SK-N-SH treated with all-trans-retinoic acid at 6 μM for 48 hours (cell line): ENCODE results near the gene B4GALNT4.

Experiments
- ATAC-seq: fragments of 200-7000 bp; cut with Tn5 transposase; 3 replicates; pipeline ENCODE4 v1.9.1; 2020; ENCODE audit warnings: mild to moderate bottlenecking, moderate library complexity
- ARNTL ChIP-seq: fragments of 450-650 bp; formaldehyde crosslinking; IDR thresholded peaks from 2 replicates; pipeline ENCODE4 v1.5.0; 2020; ENCODE audit warnings: low read depth, mild to moderate bottlenecking, moderate library complexity, borderline replicate concordance
- BACH2 ChIP-seq: fragments of 250-450 bp; sonication (Bioruptor Pico); IDR thresholded peaks from 2 replicates; pipeline ENCODE4 v1.9.0; 2021; ENCODE audit warnings: mild to moderate bottlenecking, borderline replicate concordance
- ESRRG ChIP-seq: fragments of 250-450 bp; sonication (Bioruptor Pico); IDR thresholded peaks from 2 replicates; pipeline ENCODE4 v1.6.1; 2021; ENCODE audit warnings: mild to moderate bottlenecking
- GLIS3 ChIP-seq: fragments of 250-450 bp; sonication (Bioruptor Pico); IDR thresholded peaks from 2 replicates; pipeline ENCODE4 v1.5.0; 2020; ENCODE audit warnings: mild to moderate bottlenecking, moderate library complexity
- ISL1 ChIP-seq: fragments of 250-450 bp; sonication (Bioruptor Pico); IDR thresholded peaks from 2 replicates; pipeline ENCODE4 v2.1.2; 2022; ENCODE audit warnings: mild to moderate bottlenecking, moderate library complexity
- OSR1 ChIP-seq: fragments of 250-450 bp; sonication (Bioruptor Pico); IDR thresholded peaks from 2 replicates; pipeline ENCODE4 v1.8.0; 2022; ENCODE audit warnings: moderate library complexity, mild to moderate bottlenecking, inconsistent platforms
- PPARA ChIP-seq: fragments of 250-450 bp; sonication (Bioruptor Pico); IDR thresholded peaks from 2 replicates; pipeline ENCODE4 v1.5.0; 2020; ENCODE audit warnings: mild to moderate bottlenecking, borderline replicate concordance
- RARB ChIP-seq: fragments of 250-450 bp; sonication (Bioruptor Pico); IDR thresholded peaks from 2 replicates; pipeline ENCODE4 v1.8.0; 2021; ENCODE audit warnings: mild to moderate bottlenecking, moderate library complexity
- SNAI2 ChIP-seq: fragments of 250-450 bp; sonication (Bioruptor Pico); IDR thresholded peaks from 2 replicates; pipeline ENCODE4 v1.5.0; 2020; ENCODE audit warnings: mild to moderate bottlenecking, moderate library complexity
- TOX ChIP-seq: fragments of 250-450 bp; sonication (Bioruptor Pico); IDR thresholded peaks from 2 replicates; pipeline ENCODE4 v1.8.0; 2021; ENCODE audit warnings: mild to moderate bottlenecking, moderate library complexity, borderline replicate concordance
- ZC3H10 ChIP-seq: fragments of 250-450 bp; sonication (Bioruptor Pico); IDR thresholded peaks from 2 replicates; pipeline ENCODE4 v1.5.1; 2021; ENCODE audit warnings: mild to moderate bottlenecking, moderate library complexity
- ZFP3 ChIP-seq: fragments of 250-450 bp; sonication (Bioruptor Pico); IDR thresholded peaks from 2 replicates; pipeline ENCODE4 v1.5.0; 2020; ENCODE audit warnings: mild to moderate bottlenecking, moderate library complexity
- ZNF565 ChIP-seq: fragments of 450-650 bp; formaldehyde crosslinking; conservative IDR thresholded peaks from 2 replicates; pipeline ENCODE4 v1.5.0; 2020; ENCODE audit warnings: low read depth, mild to moderate bottlenecking, moderate library complexity
- ZNF70 ChIP-seq: fragments of 450-650 bp; formaldehyde crosslinking; IDR thresholded peaks from 2 replicates; pipeline ENCODE4 v1.5.0; 2020; ENCODE audit warnings: mild to moderate bottlenecking, moderate library complexity
- ZNF8 ChIP-seq: fragments of 450-650 bp; formaldehyde crosslinking; IDR thresholded peaks from 2 replicates; pipeline ENCODE4 v1.5.0; 2020; ENCODE audit warnings: mild to moderate bottlenecking, moderate library complexity
- TF ChIP-seq, protein P1 (sequence below): fragments of 250-450 bp; sonication (Bioruptor Pico); IDR thresholded peaks from 2 replicates; pipeline ENCODE4 v1.5.0; 2020; ENCODE audit warnings: mild to moderate bottlenecking, moderate library complexity
- TF ChIP-seq, protein P2 (sequence below): fragments of 250-450 bp; sonication (Bioruptor Pico); IDR thresholded peaks from 2 replicates; pipeline ENCODE4 v1.5.1; 2020; ENCODE audit warnings: low read depth, mild to moderate bottlenecking, moderate library complexity
- TF ChIP-seq, protein P3 (sequence below): fragments of 250-450 bp; sonication (Bioruptor Pico); IDR thresholded peaks from 2 replicates; pipeline ENCODE4 v1.8.0; 2021; ENCODE audit warnings: low read depth, mild to moderate bottlenecking, moderate library complexity, borderline replicate concordance
- TF ChIP-seq, protein P4 (sequence below): fragments of 250-450 bp; sonication (Bioruptor Pico); IDR thresholded peaks from 2 replicates; pipeline ENCODE4 v1.5.1; 2021; ENCODE audit warnings: mild to moderate bottlenecking, moderate library complexity

Gene B4GALNT4

DNA sequence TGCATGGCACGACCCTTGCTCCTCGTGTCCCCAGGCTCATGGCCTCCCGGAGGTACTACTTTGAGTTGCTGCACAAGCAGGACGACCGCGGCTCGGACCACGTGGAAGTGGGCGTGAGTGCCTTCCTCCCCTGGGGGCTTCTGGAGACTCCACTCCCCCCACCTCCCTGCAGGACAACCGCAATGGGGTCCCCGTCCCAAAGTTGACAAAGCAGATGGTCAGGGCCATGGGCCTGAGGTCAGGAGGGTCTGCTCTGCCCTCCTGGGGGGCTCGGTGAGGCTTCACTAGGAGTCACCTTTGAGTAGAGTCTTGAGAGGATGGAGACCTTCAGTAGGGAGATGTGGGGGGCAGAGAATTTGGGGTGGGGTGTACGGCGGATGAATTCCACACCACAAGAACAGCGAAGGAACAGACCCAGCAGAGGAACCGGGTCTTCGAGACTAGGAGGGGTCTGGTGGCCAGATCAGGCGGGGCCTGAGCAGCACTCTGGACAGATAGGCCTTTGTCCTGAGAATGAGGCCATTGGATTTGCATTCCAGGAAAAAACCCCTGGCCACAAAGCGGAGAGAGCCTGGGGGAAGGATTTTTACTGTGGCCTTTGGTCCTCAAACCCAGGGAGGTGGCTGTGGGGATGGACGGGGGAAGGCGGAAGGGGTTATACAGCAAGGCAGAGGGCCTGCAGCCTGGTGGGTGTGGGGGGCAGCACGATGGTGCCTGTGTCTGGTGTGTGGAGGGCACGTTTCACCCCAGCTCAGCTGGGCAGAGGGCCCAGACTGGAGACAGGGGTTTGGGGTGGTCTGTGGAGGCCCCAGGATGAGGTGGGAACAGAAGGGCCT lies 4.6 kb downstream of the B4GALNT4 start:
- TF ChIP-seq ESRRG = no peak
- TF ChIP-seq GLIS3 (CRISPR knock-in tag) = no peak
- no peak for TF ChIP-seq ARNTL (CRISPR knock-in tag)
- TF ChIP-seq, protein P1, sequence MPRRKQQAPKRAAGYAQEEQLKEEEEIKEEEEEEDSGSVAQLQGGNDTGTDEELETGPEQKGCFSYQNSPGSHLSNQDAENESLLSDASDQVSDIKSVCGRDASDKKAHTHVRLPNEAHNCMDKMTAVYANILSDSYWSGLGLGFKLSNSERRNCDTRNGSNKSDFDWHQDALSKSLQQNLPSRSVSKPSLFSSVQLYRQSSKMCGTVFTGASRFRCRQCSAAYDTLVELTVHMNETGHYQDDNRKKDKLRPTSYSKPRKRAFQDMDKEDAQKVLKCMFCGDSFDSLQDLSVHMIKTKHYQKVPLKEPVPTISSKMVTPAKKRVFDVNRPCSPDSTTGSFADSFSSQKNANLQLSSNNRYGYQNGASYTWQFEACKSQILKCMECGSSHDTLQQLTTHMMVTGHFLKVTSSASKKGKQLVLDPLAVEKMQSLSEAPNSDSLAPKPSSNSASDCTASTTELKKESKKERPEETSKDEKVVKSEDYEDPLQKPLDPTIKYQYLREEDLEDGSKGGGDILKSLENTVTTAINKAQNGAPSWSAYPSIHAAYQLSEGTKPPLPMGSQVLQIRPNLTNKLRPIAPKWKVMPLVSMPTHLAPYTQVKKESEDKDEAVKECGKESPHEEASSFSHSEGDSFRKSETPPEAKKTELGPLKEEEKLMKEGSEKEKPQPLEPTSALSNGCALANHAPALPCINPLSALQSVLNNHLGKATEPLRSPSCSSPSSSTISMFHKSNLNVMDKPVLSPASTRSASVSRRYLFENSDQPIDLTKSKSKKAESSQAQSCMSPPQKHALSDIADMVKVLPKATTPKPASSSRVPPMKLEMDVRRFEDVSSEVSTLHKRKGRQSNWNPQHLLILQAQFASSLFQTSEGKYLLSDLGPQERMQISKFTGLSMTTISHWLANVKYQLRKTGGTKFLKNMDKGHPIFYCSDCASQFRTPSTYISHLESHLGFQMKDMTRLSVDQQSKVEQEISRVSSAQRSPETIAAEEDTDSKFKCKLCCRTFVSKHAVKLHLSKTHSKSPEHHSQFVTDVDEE (CRISPR knock-in tag) = no peak
- TF ChIP-seq, protein P2, sequence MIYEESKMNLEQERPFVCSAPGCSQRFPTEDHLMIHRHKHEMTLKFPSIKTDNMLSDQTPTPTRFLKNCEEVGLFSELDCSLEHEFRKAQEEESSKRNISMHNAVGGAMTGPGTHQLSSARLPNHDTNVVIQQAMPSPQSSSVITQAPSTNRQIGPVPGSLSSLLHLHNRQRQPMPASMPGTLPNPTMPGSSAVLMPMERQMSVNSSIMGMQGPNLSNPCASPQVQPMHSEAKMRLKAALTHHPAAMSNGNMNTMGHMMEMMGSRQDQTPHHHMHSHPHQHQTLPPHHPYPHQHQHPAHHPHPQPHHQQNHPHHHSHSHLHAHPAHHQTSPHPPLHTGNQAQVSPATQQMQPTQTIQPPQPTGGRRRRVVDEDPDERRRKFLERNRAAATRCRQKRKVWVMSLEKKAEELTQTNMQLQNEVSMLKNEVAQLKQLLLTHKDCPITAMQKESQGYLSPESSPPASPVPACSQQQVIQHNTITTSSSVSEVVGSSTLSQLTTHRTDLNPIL (CRISPR knock-in tag) = no peak
- TF ChIP-seq RARB = no peak
- TF ChIP-seq, protein P3, sequence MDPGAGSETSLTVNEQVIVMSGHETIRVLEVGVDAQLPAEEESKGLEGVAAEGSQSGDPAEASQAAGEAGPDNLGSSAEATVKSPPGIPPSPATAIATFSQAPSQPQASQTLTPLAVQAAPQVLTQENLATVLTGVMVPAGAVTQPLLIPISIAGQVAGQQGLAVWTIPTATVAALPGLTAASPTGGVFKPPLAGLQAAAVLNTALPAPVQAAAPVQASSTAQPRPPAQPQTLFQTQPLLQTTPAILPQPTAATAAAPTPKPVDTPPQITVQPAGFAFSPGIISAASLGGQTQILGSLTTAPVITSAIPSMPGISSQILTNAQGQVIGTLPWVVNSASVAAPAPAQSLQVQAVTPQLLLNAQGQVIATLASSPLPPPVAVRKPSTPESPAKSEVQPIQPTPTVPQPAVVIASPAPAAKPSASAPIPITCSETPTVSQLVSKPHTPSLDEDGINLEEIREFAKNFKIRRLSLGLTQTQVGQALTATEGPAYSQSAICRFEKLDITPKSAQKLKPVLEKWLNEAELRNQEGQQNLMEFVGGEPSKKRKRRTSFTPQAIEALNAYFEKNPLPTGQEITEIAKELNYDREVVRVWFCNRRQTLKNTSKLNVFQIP (CRISPR knock-in tag) = no peak
- no peak for TF ChIP-seq ZNF8
- TF ChIP-seq ZFP3 = no peak
- TF ChIP-seq BACH2 = no peak
- no peak for TF ChIP-seq SNAI2 (CRISPR knock-in tag)
- TF ChIP-seq ZNF70 (CRISPR knock-in tag) = no peak
- ATAC-seq = no peak

DNA sequence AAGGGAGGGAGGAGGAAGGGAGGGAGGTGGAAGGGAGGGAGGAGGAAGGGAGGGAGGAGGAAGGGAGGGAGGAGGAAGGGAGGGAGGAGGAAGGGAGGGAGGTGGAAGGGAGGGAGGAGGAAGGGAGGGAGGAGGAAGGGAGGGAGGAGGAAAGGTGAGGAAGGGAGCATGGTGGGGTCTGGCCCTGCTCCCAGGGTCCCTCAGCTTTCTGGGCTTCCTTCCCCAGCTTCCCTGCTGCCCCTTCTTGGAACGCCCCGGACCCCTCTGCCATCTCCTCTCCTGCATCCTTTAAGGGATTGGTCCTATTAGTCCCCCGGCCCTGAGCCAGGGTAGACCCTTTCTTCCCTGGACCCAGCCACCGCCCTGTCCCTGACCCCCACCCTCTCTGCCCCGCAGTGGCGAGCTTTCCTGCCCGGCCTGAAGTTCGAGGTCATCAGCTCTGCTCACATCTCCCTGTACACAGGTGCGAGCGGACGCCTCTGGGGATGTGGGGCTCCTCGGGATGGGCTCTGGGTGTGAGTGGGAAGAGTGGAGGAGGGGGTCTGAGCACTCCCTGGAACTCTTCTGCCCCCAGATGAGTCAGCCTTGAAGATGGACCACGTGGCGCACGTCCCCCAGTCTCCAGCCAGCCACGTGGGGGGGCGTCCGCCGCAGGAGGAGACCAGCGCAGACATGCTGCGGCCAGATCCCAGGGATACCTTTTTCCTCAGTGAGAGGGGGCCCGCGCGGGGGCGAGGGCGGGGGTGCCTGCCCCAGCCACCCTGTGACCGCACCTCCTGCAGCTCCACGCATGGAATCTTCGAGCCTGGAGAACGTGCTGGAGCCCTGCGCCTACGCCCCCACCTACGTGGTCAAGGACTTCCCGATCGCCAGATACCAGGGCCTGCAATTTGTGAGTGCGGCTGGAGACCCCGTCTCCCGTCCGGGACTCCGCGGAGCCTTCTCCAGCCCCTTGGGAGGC lies 6.0 kb downstream of the B4GALNT4 start:
- TF ChIP-seq, protein P4, sequence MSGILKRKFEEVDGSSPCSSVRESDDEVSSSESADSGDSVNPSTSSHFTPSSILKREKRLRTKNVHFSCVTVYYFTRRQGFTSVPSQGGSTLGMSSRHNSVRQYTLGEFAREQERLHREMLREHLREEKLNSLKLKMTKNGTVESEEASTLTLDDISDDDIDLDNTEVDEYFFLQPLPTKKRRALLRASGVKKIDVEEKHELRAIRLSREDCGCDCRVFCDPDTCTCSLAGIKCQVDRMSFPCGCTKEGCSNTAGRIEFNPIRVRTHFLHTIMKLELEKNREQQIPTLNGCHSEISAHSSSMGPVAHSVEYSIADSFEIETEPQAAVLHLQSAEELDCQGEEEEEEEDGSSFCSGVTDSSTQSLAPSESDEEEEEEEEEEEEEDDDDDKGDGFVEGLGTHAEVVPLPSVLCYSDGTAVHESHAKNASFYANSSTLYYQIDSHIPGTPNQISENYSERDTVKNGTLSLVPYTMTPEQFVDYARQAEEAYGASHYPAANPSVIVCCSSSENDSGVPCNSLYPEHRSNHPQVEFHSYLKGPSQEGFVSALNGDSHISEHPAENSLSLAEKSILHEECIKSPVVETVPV = no peak
- TF ChIP-seq TOX (CRISPR knock-in tag) (no peak), OSR1 (no peak), ISL1 (CRISPR knock-in tag) (no peak), RARB (no peak)
- ATAC-seq = no peak

DNA sequence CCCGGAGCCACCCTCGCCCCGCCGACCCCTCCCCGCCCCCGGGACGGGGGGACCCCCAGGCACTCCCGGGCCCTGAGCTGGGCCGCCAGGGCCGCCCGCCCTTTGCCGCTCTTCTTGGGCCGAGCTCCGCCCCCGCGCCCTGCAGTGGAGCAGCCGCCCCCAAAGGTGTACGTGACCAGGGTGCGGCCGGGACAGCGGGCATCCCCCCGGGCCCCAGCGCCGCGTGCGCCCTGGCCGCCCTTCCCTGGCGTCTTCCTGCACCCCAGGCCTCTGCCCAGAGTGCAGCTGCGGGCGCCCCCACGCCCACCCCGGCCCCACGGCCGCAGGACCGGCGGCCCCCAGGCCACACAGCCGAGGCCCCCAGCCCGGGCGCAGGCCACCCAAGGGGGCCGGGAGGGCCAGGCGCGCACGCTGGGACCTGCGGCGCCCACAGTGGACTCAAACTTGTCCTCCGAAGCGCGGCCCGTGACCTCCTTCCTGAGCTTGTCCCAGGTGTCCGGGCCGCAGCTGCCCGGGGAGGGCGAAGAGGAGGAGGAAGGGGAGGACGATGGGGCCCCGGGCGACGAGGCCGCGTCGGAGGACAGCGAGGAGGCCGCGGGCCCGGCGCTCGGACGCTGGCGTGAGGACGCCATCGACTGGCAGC lies 7.4 kb downstream of the B4GALNT4 start:
- no peak for ATAC-seq
- TF ChIP-seq BACH2 = no peak
- TF ChIP-seq ZNF565 (CRISPR knock-in tag) = no peak
- no peak for TF ChIP-seq ZNF70 (CRISPR knock-in tag)
- TF ChIP-seq ESRRG = no peak
- TF ChIP-seq ZC3H10 (CRISPR knock-in tag) = no peak
- TF ChIP-seq PPARA (CRISPR knock-in tag) = no peak
- TF ChIP-seq, protein P3 (CRISPR knock-in tag) = no peak
- TF ChIP-seq, protein P2 (CRISPR knock-in tag) = no peak
